GM18870 (cell line): ENCODE data around the gene FBXO40.

Source experiments
- ATAC-seq: cut with Tn5 transposase; IDR thresholded peaks from one replicate; pipeline ENCODE4 v1.9.1; 2021; ENCODE audit warnings: moderate library complexity; ENCODE audit not compliant: unreplicated experiment

FBXO40 gene

GRCh38 chr3:121661376-121661775 lies 68.2 kb downstream of the FBXO40 start:
- no peak for ATAC-seq

GRCh38 chr3:121662742-121663141 lies 69.6 kb downstream of the FBXO40 start:
- no peak for ATAC-seq

- ATAC-seq: no peak
Measured at GRCh38 chr3:121663171-121663847, 70.1 kb downstream of the FBXO40 start.

- ATAC-seq: no peak
Measured at GRCh38 chr3:121665488-121665887, 72.3 kb downstream of the FBXO40 start.

GRCh38 chr3:121667333-121667732 lies 74.2 kb downstream of the FBXO40 start:
- ATAC-seq: no peak

GRCh38 chr3:121670676-121671075 lies 77.5 kb downstream of the FBXO40 start:
- no peak for ATAC-seq

GRCh38 chr3:121677141-121677540 lies 84.0 kb downstream of the FBXO40 start:
- no peak for ATAC-seq
